Femur (tissue), 1 donor: ENCODE data around the gene GPLD1.
"Not testable (repeated sequence)": the region's sequence is repeated elsewhere in the genome, so short reads cannot be mapped to it uniquely, and the experiment has no call there.

Experiments used
- DNase-seq: peaks from one replicate; pipeline ENCODE4 v3.0.0-alpha.2; 2017

The GPLD1 gene, protein sequence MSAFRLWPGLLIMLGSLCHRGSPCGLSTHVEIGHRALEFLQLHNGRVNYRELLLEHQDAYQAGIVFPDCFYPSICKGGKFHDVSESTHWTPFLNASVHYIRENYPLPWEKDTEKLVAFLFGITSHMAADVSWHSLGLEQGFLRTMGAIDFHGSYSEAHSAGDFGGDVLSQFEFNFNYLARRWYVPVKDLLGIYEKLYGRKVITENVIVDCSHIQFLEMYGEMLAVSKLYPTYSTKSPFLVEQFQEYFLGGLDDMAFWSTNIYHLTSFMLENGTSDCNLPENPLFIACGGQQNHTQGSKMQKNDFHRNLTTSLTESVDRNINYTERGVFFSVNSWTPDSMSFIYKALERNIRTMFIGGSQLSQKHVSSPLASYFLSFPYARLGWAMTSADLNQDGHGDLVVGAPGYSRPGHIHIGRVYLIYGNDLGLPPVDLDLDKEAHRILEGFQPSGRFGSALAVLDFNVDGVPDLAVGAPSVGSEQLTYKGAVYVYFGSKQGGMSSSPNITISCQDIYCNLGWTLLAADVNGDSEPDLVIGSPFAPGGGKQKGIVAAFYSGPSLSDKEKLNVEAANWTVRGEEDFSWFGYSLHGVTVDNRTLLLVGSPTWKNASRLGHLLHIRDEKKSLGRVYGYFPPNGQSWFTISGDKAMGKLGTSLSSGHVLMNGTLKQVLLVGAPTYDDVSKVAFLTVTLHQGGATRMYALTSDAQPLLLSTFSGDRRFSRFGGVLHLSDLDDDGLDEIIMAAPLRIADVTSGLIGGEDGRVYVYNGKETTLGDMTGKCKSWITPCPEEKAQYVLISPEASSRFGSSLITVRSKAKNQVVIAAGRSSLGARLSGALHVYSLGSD

DNA sequence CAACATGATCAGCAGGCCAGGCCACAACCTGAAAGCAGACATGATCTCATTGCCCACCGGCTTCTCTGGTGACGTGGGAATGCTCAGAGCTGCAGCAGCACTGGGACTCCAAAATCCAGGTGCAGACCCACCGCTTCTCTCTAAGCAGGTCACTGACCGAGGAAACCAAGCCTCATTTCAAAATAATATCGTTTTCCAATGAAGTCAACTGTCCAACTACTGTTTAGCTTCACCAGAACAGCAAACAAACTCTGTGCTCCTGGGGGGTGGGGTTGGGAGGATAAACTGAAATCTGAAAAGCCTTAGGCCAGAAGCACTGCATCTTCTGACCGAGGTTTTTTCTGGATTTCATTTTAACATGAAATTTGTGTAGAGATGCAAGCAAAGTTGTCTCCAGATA is at the start of gene GPLD1:
Gene GPLD1 (minus strand): TSS at position 109 of the 400 bp plus-strand sequence. CDS start 67 bp downstream, at position 42.
- no peak for DNase-seq

DNA sequence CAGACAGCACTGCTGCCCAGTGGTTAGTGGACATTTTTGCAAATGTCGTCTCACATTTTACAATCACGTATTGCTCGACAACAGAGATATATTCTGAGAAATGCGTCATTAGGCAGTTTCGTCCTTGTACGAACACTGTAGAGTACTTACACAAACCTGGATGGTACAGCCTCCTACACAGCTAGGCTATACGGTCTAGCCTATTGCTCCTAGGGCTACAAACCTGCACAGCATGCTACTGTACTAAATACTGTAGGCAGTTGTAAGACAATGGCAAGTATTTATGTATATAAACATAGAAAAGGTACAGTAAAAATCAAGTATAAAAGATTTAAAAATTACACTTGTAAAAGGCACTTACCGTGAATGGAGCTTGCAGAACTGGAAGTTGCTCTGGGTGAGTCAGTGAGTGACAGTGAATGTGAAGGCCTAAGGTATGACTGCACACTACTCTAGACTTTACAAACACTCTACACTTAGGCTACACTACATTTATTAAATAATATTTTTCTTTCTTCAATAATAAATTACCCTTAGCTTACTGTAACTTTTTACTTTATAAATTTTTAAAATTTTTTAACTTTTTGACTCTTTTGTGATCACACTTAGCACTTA is 48.5 kb upstream of the GPLD1 start:
- no peak for DNase-seq

DNA sequence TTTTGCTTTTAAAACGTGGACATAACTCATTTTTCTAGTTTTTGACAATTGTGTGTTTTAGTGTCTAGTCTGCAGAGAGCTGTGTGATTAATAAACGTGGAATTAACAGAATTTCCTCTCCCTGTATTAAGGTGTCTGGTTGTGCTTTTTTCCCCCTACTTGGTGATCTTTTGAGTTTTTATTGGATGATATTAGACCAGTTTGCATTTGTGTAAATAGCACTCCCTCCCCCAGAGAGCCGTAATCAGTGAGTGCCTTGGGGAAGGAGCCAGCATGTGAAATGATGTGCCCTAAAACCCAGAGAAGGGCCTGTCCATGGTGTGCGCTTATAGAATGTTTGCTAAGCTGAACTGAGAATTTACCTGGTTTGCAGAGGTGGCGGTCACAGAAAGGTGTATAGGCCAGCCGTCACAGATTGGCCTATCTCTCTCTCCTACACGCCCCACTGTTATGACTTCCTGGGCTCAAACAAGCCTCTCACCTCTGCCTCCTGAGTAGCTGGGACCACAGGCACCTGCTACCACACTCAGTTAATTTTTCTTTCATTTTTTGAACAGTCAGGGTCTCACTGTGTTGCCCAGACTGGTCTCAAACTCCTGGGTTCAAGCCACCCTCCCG is 47.8 kb upstream of the GPLD1 start:
- no peak for DNase-seq

DNA sequence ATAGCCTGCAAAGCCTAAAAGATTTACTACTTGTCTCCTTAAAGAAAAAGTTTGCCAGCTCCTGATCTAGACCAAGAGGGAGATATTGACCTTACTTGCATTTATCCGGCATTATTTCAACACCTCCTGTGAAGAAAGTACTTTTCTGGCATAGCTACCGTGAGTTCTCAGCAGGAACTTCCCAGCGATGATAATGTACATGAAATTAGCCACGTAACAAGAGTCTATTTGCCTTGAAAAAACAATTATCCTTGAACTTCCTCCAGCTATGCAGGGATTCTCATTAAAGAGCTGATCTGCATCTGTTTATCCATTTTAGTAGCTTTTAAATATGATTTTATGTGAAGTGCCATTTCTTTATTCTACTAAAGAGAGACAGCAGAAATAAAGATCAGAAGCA is 47.1 kb upstream of the GPLD1 start:
- no peak for DNase-seq

DNA sequence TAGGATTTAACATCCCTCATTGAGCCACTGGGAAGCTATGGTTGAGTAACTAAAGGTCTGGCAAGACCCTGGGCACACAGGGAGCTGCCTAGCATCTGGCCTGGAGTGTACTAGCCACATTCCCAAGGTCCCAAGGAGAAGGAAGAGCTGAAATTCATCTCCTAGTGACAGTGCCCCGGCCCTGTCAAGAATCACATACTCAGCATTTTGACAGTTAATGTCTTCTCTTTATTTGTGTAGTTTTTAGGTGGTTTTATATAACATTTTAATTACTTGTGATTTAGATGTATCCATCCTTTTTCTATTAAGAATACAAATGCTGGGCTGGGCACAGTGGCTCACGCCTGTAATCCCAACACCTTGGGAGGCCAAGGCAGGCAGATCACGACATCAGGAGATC is 45.8 kb upstream of the GPLD1 start:
- DNase-seq: no peak

GRCh38 chr6:24534329-24534728 is 45.0 kb upstream of the GPLD1 start:
- DNase-seq: no peak

DNA sequence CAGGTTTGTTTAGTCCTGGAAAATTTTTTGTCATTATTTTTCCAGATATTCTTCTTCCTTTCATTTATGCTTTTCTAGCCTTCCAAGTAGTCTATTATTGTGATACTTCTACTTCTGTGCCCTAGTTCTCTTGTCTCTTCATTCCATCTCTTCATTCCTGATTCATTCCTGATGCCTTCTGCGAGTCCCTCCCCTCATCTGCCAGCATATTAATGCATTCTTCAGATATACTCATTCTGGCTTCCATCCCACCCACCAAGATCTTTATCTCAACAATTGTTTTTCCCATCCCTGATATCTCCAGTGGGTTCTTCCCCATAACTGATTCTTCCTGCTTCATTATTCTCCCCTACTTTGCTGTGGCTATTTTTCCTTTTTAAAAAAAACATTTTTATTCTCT is 40.6 kb upstream of the GPLD1 start:
- no peak for DNase-seq

DNA sequence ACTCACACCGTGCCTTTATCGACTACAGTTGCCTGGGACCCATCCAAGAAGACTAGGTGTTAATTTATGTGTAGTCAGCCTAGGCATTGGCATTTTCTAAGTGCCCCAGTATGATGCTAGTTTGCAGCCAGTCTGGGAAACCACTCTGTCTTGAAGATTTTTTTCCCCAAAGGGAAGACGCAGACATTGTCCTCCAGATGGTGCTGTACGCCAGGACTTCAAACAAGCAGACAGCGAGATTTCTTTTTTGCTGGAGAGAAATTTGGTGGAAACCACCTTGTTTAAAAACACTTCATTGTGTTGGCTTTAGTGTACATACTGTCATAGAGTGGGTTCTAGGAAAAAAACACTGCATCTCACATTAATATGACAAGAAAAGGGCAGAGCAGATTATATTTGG is 35.4 kb upstream of the GPLD1 start:
- no peak for DNase-seq

- no peak for DNase-seq
Observed at GRCh38 chr6:24524329-24524728, 35.0 kb upstream of the GPLD1 start.

DNA sequence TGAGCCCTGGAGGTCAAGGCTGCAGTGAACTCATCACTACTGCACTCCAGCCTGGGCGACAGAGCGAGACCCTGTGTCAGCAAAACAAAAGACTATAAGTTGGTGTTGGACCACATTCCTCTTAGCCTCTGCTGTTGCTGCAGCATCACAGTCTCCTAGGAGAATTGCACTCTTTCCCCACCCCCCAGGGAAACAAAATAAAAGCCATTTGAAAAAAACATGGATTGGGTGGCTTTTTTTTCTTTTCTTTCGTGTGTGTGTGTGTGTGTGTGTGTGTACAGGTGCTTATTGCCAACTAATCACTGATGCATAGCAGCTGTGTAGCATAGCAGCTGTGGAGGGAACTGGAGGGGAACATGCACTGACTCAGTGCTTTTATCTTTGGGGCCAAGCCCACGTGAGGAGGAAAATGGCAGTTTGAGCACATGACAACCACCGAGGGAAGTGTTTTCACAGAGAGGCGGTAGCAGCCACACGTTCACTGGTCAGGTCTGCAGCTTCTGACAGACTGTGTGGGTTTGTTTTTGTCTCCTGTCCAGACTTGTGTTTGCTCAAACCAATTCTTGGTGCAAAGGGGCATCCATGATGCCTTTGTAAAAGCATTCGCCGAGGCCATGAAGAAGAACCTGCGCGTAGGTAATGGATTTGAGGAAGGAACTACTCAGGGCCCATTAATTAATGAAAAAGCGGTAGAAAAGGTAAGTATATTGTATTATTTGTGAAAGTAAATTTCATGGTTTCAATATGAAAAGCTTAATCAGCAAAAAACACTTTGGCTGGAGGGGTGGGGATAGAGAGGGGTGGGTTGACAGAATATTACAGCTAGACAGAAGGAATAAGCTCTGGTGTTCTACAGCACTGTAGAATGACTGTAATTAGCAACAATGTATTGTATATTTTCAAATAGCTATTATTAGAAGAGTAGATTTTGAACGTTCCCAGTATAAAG is 33.1 kb upstream of the GPLD1 start:
- peak; percentile 54 for DNase-seq

- DNase-seq: no peak
Observed at GRCh38 chr6:24520929-24521546, 31.7 kb upstream of the GPLD1 start.

DNA sequence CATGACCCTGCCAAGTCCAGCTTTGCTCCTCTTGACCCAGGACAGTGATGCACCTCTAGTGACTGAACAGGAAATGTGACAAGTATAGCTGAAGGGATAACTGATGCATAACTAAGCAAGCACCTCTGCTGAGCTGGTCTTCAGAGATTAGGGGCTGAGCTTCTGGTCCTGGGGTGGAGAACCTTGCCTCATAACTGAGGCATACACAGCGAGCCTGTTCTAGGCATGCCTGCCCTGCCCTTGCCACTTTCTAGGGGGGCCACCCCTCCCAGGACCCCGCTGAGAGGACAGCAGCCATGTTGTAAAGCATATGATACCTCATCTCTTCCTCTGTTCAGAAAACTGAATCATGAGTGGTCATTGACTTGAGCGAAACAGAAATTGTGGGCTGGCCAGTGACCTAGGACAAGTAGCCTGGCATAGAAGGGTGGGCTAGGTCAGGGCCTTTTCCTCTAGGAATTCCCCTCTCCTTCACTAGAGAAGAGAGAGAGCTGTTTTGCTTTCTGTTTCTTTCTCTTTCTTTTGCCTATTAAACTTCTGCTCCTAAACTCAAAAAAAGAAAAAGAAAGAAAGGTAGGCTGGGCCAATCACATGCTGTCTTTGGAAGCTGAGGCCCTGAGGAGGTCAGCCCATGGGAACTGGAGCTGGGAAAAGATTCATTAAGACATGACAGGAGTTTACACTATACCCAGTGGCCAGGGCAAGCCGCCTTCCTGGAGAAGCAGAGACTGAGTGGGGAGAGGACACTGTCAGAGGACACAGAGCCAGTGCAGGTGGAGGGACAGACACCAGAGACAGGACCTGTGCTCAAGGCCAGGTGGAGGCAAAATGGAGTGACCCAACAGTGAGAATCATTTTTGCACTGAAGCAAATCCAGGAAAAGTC is 28.5 kb upstream of the GPLD1 start:
- no peak for DNase-seq

- no peak for DNase-seq
Observed at GRCh38 chr6:24513602-24514001, 24.2 kb upstream of the GPLD1 start.

- DNase-seq: not testable (repeated sequence)
Observed at GRCh38 chr6:24511976-24512375, 22.6 kb upstream of the GPLD1 start.

DNA sequence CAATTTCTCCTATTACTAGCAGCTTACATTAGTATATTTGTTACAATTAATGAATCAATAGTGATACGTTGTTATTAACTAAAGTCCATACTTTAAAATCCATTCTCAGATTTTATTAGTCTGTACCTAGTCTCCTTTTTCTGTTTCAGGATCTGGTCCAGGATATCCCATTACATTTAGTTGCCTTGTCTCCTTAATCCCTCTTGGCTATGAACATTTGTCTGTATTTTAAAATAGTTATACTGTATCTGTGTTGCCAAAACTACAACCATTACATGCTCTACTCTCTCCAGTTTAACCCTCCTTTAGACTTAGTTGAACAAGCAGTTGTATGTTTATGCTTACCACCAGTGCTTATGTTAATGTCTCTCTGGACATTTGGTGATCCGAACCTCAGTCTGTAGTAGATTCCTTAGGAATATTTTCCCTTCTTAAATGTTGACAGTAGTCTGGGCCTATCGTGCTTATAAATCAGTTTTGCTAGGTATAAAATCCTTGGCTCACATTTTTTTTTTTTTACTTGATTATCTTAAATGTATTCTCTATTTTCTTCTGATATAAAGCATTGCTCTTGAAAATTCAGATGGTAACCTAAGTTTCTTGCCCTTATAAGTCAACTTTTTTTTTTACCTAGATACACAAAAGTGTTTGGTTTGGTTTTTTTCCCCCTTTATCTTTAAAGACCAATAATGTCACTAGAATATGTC is 17.6 kb upstream of the GPLD1 start:
- DNase-seq: no peak

DNA sequence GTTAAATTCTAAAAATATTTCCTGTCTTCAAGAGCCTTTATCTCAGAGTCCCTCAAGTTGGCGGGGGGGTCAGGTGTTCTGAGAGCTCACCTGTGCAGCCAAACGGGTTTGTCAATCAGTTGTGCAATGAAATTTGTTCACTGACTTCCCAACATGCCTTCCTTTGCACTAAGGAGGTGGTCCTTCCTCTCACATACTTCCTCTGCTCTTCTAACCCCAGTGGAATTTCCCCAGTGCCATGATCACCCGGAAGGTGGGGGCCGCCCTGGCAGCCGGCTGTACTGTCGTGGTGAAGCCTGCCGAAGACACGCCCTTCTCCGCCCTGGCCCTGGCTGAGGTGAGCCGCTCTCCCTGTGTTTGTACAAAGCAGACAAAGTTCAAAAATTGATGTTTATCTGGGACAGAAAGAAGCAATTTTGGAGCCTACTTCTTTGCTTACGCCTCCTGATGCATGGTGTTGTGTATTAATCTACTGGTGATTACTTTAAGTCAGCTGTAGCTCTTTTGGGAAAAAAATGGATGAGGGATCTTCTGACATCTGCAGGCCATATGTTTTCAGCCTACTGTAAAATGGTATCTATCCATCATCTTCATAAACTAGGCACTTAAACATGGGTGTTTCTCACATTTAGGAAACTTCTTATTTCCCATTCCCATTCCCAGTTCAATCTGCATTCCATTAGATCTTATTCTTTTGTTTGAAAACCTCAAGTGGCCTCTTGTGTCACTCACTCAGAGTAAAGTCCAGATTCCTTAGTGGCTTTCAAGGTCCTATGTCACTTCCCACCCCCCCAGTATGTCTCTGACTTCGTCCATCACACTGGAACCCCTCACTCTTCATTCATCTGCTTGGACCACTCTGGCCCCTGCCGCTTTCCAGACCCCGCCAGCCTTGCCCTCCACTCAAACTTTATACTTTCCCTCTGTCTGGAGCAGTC is 15.5 kb upstream of the GPLD1 start:
- DNase-seq: no peak

GRCh38 chr6:24504287-24504648 is 14.9 kb upstream of the GPLD1 start:
- DNase-seq: no peak

- DNase-seq: no peak
Observed at GRCh38 chr6:24501914-24502313, 12.5 kb upstream of the GPLD1 start.

GRCh38 chr6:24501374-24501773 is 12.0 kb upstream of the GPLD1 start:
- DNase-seq: no peak
